Liver (tissue), 2 donors: Measurements from ENCODE around the gene SUGCT.

Experiments used
- RAD21 ChIP-seq, 2 donors: IDR thresholded peaks; 2 replicates each; pipeline ENCODE4 v1.6.1; 2016; ENCODE audit warnings: antibody characterized with exemption in 2 of 2, mild to moderate bottlenecking in 2 of 2
- SP1 ChIP-seq: IDR thresholded peaks from 2 replicates; pipeline ENCODE4 v1.6.1; 2018; ENCODE audit warnings: antibody characterized with exemption, mild to moderate bottlenecking
- donor health status: healthy.

- TF ChIP-seq SP1 (no peak), RAD21 (IDR thresholded peaks at IDR 0.05) (no peak)
These were observed 145.2 kb downstream of the SUGCT start for GRCh38 chr7:40279991-40280390.
